GM18526 (cell line): ENCODE data around the gene GCNA.

ENCODE experiments used
- POLR2A ChIP-seq: IDR thresholded peaks from 3 replicates; pipeline ENCODE4 v1.6.1; 2011; ENCODE audit not compliant: insufficient read length; ENCODE audit errors: extremely low read depth

GCNA gene

DNA sequence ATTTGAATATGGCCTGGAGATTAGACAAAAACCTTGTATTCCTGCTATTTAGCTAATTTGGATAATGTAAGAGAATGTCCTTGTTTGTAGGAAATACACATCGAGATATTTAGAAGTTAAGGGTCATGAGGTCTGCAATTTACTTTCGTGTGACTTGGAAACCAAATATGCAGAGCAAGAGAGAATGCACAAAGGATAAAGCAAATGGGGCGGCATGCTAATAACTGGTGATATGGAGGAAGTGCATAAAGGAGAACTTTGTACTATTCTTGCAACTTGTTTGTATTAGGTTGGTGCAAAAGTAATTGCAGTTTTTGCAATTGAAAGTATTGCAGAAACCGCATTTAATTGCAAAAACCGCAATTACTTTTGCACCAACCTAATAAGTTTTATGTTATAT lies 47.2 kb downstream of the GCNA start:
- no peak for TF ChIP-seq POLR2A

DNA sequence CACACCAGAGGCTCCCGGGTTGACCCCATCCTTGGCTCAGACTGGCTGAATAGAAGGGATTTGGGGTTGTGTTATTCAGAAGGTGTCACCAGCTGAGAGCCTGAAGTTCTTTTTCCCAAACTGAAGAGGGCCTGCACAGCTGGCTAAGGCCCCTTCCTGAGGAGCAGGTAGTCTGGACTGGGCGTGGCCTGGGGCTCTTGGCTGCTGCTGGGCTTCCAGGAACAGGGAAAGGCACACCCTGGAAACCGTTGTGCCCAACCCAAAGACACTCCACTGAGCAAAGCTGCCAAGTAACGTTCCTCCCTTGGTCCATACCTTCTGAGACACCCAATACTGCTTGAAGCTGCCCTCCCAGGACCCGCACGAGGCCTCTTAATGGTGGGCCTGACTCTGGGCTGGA lies 48.3 kb downstream of the GCNA start:
- TF ChIP-seq POLR2A = no peak

DNA sequence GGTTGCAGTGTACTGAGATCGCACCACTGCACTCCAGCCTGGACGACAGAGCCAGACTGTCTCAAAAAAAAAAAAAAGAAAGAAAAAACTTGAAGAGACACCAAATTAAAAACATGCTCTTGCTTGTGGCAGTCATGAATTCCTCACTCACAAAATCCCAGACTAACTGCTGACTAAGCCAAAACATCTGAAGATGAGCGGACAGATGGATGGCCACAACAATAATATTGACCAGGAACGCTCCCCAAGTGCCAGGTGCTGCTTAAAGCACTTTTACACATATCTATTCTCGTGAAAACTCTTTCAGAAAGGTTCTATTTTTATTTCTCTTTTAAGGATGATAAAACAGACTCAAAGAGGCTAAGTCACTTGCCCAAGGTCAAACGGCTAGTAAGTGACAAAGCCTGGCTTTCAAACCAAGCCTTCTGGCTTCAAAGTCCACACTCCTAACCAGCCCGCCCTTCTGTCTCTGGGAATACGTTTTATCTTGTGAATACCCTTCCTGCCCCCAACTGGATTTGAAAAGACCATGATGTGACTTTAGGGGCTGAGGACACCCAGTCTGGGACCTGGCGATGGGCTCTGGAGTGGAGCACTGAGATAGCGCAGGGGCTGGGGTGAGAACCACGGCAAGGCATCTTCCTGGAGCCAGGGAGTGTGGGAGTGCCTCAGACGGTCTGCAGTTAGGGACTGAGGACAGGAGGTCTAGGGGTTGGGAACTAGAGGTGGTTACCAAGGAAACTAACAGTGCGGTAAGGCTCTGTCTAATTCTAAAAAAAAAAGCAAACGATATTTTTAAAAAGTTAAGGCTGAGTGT lies 49.6 kb downstream of the GCNA start:
- no peak for TF ChIP-seq POLR2A

GRCh38 chrX:71629467-71629866 lies 51.2 kb downstream of the GCNA start:
- no peak for TF ChIP-seq POLR2A

- no peak for TF ChIP-seq POLR2A
These were observed 54.9 kb downstream of the GCNA start for GRCh38 chrX:71632923-71633657.

GRCh38 chrX:71634366-71634765 lies 56.1 kb downstream of the GCNA start:
- TF ChIP-seq POLR2A = no peak

GRCh38 chrX:71636438-71637252 lies 58.4 kb downstream of the GCNA start:
- TF ChIP-seq POLR2A = no peak

- TF ChIP-seq POLR2A = no peak
These were observed 59.0 kb downstream of the GCNA start for GRCh38 chrX:71637253-71637618.

DNA sequence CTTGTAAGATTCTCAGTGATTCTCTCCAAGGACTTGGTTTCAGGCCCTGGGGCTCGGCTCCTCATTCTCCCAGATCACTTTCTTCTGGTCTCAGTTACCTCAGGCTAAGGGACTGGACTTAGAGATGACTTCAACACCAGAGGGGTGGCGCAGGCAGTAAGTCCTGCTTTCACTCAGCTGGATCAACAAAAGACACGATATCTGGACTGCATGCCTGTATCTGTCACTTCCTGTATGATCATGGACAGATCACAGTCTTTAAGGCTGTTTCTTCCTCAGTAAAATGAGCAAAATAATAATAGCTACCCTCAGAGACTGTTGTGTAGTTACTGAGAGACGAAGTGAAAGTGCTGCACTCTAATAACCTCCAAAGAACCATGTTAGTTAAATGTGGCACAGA lies 59.6 kb downstream of the GCNA start:
- no peak for TF ChIP-seq POLR2A

- no peak for TF ChIP-seq POLR2A
These were observed 60.2 kb downstream of the GCNA start for GRCh38 chrX:71638409-71638808.

DNA sequence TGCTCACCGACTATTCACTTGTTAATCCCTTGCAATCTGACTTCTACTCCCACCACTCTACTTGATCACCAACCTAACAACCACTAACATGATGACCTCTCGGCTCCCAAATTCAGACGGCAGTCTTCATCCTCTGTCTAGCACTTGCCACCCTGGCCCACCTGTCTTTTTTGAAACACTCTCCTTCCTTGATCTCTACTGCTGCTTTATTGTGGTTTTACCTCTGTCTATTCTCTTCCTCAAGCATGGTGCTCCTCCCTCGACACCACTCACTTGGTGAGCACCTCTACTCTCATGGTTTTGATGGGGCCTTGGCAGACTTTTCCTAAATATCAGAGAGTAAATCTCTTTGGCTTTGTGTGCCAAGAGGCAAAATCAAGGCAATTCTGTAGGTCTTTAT lies 61.8 kb downstream of the GCNA start:
- TF ChIP-seq POLR2A = no peak

GRCh38 chrX:71650333-71650969 lies 72.2 kb downstream of the GCNA start:
- no peak for TF ChIP-seq POLR2A

GRCh38 chrX:71652405-71652804 lies 74.2 kb downstream of the GCNA start:
- TF ChIP-seq POLR2A = no peak

GRCh38 chrX:71653344-71653743 lies 75.1 kb downstream of the GCNA start:
- no peak for TF ChIP-seq POLR2A

GRCh38 chrX:71657267-71657666 lies 79.0 kb downstream of the GCNA start:
- no peak for TF ChIP-seq POLR2A
